ENCODE results near the gene SPSB1.

SPSB1 gene

GRCh38 chr1:9311029-9311428 lies 18.3 kb downstream of the SPSB1 start:
- ChIA-PET CTCF (interaction anchor here (0.6 to 1.2 kb wide), 2 partner anchors 21 to 138 kb away, joined by 3 read pairs; no protein-coding TSS in a partner anchor), POLR2A (interaction anchor here (0.7 kb wide), 1 partner anchor 12 kb away, joined by 4 read pairs; no protein-coding TSS in a partner anchor)
- H3K4me1 ChIP-seq (ENCODE audit: control insufficient read depth, insufficient read depth, low read length) = peaks cover 9% of the 10 kb centered on the region
- no peak for TF ChIP-seq ZSCAN5A (tag by site-specific recombination; IDR thresholded peaks at IDR 0.05)
- TF ChIP-seq ZNF23 (tag by site-specific recombination; IDR thresholded peaks at IDR 0.05; ENCODE audit: borderline replicate concordance) = no peak
- TF ChIP-seq ZNF335 (tag by site-specific recombination; conservative IDR thresholded peaks at IDR 0.05) = peak; percentile 18; the same call in 1 of the 2 replicates
- TF ChIP-seq ZNF596 (tag by site-specific recombination; IDR thresholded peaks at IDR 0.05) = no peak
- TF ChIP-seq, protein P1, sequence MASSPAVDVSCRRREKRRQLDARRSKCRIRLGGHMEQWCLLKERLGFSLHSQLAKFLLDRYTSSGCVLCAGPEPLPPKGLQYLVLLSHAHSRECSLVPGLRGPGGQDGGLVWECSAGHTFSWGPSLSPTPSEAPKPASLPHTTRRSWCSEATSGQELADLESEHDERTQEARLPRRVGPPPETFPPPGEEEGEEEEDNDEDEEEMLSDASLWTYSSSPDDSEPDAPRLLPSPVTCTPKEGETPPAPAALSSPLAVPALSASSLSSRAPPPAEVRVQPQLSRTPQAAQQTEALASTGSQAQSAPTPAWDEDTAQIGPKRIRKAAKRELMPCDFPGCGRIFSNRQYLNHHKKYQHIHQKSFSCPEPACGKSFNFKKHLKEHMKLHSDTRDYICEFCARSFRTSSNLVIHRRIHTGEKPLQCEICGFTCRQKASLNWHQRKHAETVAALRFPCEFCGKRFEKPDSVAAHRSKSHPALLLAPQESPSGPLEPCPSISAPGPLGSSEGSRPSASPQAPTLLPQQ (tag by site-specific recombination; IDR thresholded peaks at IDR 0.05) = no peak
- H3K4me3 ChIP-seq (ENCODE audit: low read depth, low read length) = no peak overlapping the region
- no peaks in the 10 kb centered on the region for H3K9me3 ChIP-seq (ENCODE audit: control insufficient read depth, insufficient read depth, low read depth, low read length)
- H3K27ac ChIP-seq (ENCODE audit: extremely low read depth, low read depth, low read length) = no peak overlapping the region
- no peaks in the 10 kb centered on the region for H3K36me3 ChIP-seq (ENCODE audit: control insufficient read depth in 2 of 2, insufficient read depth in 1 of 2, low read length in 2 of 2)

- Histone ChIP-seq H3K9me3 (ENCODE audit: control insufficient read depth, insufficient read depth, low read depth, low read length) (no peaks in the 10 kb centered on the region), H3K4me1 (ENCODE audit: control insufficient read depth, insufficient read depth, low read length) (peaks cover 9% of the 10 kb centered on the region), H3K36me3 (ENCODE audit: control insufficient read depth in 2 of 2, insufficient read depth in 1 of 2, low read length in 2 of 2) (no peaks in the 10 kb centered on the region), H3K27ac (ENCODE audit: extremely low read depth, low read depth, low read length) (no peak overlapping the region), H3K4me3 (ENCODE audit: low read depth, low read length) (no peak overlapping the region)
- TF ChIP-seq, protein P2, sequence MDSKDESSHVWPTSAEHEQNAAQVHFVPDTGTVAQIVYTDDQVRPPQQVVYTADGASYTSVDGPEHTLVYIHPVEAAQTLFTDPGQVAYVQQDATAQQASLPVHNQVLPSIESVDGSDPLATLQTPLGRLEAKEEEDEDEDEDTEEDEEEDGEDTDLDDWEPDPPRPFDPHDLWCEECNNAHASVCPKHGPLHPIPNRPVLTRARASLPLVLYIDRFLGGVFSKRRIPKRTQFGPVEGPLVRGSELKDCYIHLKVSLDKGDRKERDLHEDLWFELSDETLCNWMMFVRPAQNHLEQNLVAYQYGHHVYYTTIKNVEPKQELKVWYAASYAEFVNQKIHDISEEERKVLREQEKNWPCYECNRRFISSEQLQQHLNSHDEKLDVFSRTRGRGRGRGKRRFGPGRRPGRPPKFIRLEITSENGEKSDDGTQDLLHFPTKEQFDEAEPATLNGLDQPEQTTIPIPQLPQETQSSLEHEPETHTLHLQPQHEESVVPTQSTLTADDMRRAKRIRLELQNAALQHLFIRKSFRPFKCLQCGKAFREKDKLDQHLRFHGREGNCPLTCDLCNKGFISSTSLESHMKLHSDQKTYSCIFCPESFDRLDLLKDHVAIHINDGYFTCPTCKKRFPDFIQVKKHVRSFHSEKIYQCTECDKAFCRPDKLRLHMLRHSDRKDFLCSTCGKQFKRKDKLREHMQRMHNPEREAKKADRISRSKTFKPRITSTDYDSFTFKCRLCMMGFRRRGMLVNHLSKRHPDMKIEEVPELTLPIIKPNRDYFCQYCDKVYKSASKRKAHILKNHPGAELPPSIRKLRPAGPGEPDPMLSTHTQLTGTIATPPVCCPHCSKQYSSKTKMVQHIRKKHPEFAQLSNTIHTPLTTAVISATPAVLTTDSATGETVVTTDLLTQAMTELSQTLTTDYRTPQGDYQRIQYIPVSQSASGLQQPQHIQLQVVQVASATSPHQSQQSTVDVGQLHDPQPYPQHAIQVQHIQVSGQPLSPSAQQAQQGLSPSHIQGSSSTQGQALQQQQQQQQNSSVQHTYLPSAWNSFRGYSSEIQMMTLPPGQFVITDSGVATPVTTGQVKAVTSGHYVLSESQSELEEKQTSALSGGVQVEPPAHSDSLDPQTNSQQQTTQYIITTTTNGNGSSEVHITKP (tag by site-specific recombination; IDR thresholded peaks at IDR 0.05) = peak; percentile 57; the same call in 1 of the 2 replicates
- 0 out of 2 replicates have a peak, but pooled peaks have one; percentile 24 for TF ChIP-seq ZBTB6 (tag by site-specific recombination; IDR thresholded peaks at IDR 0.05)
- no peak for TF ChIP-seq ZNF10 (tag by site-specific recombination; IDR thresholded peaks at IDR 0.05)
- no peak for TF ChIP-seq ZFP69B (tag by site-specific recombination; IDR thresholded peaks at IDR 0.05)
- 0 out of 2 replicates have a peak, but pooled peaks have one; percentile 15 for TF ChIP-seq ZNF596 (tag by site-specific recombination; IDR thresholded peaks at IDR 0.05)
- peak; percentile 23; the same call in 1 of the 2 replicates for TF ChIP-seq FEZF1 (tag by site-specific recombination; IDR thresholded peaks at IDR 0.05)
- TF ChIP-seq PATZ1 (tag by site-specific recombination; IDR thresholded peaks at IDR 0.05) = 0 out of 2 replicates have a peak, but pooled peaks have one; percentile 23
- TF ChIP-seq, protein P3, sequence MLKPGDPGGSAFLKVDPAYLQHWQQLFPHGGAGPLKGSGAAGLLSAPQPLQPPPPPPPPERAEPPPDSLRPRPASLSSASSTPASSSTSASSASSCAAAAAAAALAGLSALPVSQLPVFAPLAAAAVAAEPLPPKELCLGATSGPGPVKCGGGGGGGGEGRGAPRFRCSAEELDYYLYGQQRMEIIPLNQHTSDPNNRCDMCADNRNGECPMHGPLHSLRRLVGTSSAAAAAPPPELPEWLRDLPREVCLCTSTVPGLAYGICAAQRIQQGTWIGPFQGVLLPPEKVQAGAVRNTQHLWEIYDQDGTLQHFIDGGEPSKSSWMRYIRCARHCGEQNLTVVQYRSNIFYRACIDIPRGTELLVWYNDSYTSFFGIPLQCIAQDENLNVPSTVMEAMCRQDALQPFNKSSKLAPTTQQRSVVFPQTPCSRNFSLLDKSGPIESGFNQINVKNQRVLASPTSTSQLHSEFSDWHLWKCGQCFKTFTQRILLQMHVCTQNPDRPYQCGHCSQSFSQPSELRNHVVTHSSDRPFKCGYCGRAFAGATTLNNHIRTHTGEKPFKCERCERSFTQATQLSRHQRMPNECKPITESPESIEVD (tag by site-specific recombination; IDR thresholded peaks at IDR 0.05) = no peak
- TF ChIP-seq ZNF585B (tag by site-specific recombination; IDR thresholded peaks at IDR 0.05) = no peak
- no peak for TF ChIP-seq KLF16 (tag by site-specific recombination; IDR thresholded peaks at IDR 0.05)
- 0 out of 2 replicates have a peak, but pooled peaks have one; percentile 24 for TF ChIP-seq ZNF341 (tag by site-specific recombination; IDR thresholded peaks at IDR 0.05; ENCODE audit: low read depth)
- TF ChIP-seq ZNF266 (tag by site-specific recombination; IDR thresholded peaks at IDR 0.05; ENCODE audit: low read depth) = no peak
- no peak for TF ChIP-seq ZNF391 (tag by site-specific recombination; IDR thresholded peaks at IDR 0.05; ENCODE audit: borderline replicate concordance, low read depth)
- TF ChIP-seq ZSCAN30 (tag by site-specific recombination; IDR thresholded peaks at IDR 0.05) = 0 out of 2 replicates have a peak, but pooled peaks have one; percentile 25
- peak; percentile 51; the same call in 1 of the 2 replicates for TF ChIP-seq ZNF423 (tag by site-specific recombination; IDR thresholded peaks at IDR 0.05)
- peak; percentile 23; the same call in 1 of the 2 replicates for TF ChIP-seq ZIC2 (tag by site-specific recombination; IDR thresholded peaks at IDR 0.05)
- no peak for TF ChIP-seq YY1 (tag by site-specific recombination; IDR thresholded peaks at IDR 0.05)
- ChIA-PET POLR2A (interaction anchor here (0.7 kb wide), 1 partner anchor 12 kb away, joined by 4 read pairs; no protein-coding TSS in a partner anchor), CTCF (interaction anchor here (0.6 kb wide), 1 partner anchor 138 kb away, joined by 3 read pairs; no protein-coding TSS in a partner anchor)
These were observed 18.8 kb downstream of the SPSB1 start for GRCh38 chr1:9311479-9311878.
